Stimulated activated CD8-positive, alpha-beta memory T cell treated with anti-CD3 and anti-CD28 coated beads, Interleukin-7, amount 100 ng/mL, for 4 hours (primary cell): ENCODE results near the gene CCDC88C.

Experiments used
- DNase-seq, 2 donors: peaks; one replicate each; pipeline ENCODE4 v3.0.0-alpha.2; 2020; ENCODE audit warnings: low read depth in 2 of 2

The CCDC88C gene

GRCh38 chr14:91396959-91397815, 20.4 kb downstream of the CCDC88C start:
- DNase-seq = peak in 1 of 2 donors; percentile 38

GRCh38 chr14:91396013-91396660, 21.5 kb downstream of the CCDC88C start:
- DNase-seq = no peak

- no peak for DNase-seq
Measured at GRCh38 chr14:91395466-91395865, 22.2 kb downstream of the CCDC88C start.

- no peak for DNase-seq
Measured at GRCh38 chr14:91394105-91395081, 23.2 kb downstream of the CCDC88C start.

GRCh38 chr14:91392623-91393303, 24.9 kb downstream of the CCDC88C start:
- no peak for DNase-seq

GRCh38 chr14:91390165-91390778, 27.3 kb downstream of the CCDC88C start:
- DNase-seq = no peak

GRCh38 chr14:91389150-91389549, 28.5 kb downstream of the CCDC88C start:
- DNase-seq = no peak

- DNase-seq = no peak
Measured at GRCh38 chr14:91388551-91388975, 29.1 kb downstream of the CCDC88C start.

- DNase-seq = no peak
Measured at GRCh38 chr14:91387951-91388381, 29.7 kb downstream of the CCDC88C start.

GRCh38 chr14:91387169-91387835, 30.3 kb downstream of the CCDC88C start:
- DNase-seq = no peak

GRCh38 chr14:91385697-91386096, 31.9 kb downstream of the CCDC88C start:
- DNase-seq = no peak

- no peak for DNase-seq
Measured at GRCh38 chr14:91385224-91385623, 32.4 kb downstream of the CCDC88C start.

- no peak for DNase-seq
Measured at GRCh38 chr14:91383439-91383838, 34.2 kb downstream of the CCDC88C start.

GRCh38 chr14:91381801-91382670, 35.6 kb downstream of the CCDC88C start:
- no peak for DNase-seq

- no peak for DNase-seq
Measured at GRCh38 chr14:91380610-91381371, 36.8 kb downstream of the CCDC88C start.

GRCh38 chr14:91380123-91380522, 37.5 kb downstream of the CCDC88C start:
- DNase-seq = no peak

- no peak for DNase-seq
Measured at GRCh38 chr14:91379579-91379932, 38.1 kb downstream of the CCDC88C start.

- no peak for DNase-seq
Measured at GRCh38 chr14:91378930-91379578, 38.6 kb downstream of the CCDC88C start.
